ENCODE measurements around the gene PLA2G1B. TPM values are rescaled to one million over a fixed set of nuclear protein-coding genes. Genes with fewer than 3 reads are reported as not detected.

The PLA2G1B gene
- total and polyA plus RNA-seq, 2 of the 13 experiments (the other 11 are each of a cell fraction or from before 2014, with no cell fraction given) = 0.33 to 1.4 TPM

- TF ChIP-seq, protein P1, sequence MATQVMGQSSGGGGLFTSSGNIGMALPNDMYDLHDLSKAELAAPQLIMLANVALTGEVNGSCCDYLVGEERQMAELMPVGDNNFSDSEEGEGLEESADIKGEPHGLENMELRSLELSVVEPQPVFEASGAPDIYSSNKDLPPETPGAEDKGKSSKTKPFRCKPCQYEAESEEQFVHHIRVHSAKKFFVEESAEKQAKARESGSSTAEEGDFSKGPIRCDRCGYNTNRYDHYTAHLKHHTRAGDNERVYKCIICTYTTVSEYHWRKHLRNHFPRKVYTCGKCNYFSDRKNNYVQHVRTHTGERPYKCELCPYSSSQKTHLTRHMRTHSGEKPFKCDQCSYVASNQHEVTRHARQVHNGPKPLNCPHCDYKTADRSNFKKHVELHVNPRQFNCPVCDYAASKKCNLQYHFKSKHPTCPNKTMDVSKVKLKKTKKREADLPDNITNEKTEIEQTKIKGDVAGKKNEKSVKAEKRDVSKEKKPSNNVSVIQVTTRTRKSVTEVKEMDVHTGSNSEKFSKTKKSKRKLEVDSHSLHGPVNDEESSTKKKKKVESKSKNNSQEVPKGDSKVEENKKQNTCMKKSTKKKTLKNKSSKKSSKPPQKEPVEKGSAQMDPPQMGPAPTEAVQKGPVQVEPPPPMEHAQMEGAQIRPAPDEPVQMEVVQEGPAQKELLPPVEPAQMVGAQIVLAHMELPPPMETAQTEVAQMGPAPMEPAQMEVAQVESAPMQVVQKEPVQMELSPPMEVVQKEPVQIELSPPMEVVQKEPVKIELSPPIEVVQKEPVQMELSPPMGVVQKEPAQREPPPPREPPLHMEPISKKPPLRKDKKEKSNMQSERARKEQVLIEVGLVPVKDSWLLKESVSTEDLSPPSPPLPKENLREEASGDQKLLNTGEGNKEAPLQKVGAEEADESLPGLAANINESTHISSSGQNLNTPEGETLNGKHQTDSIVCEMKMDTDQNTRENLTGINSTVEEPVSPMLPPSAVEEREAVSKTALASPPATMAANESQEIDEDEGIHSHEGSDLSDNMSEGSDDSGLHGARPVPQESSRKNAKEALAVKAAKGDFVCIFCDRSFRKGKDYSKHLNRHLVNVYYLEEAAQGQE (IDR thresholded peaks at IDR 0.05; ENCODE audit: borderline replicate concordance in 1 of 2, low read depth in 1 of 2, low read length in 2 of 2) = no peak; a peak in 1 of 4 replicates
- TF ChIP-seq DNMT3B (CRISPR knock-in tag; conservative IDR thresholded peaks at IDR 0.05) = no peak; the same call in 1 of the 2 replicates
- TF ChIP-seq ZNF430 (CRISPR knock-in tag; IDR thresholded peaks at IDR 0.05) = peak; percentile 90
- no peak; the same call in 1 of the 2 replicates for TF ChIP-seq ZNF3 (CRISPR knock-in tag; IDR thresholded peaks at IDR 0.05)
- TF ChIP-seq RNF2 (conservative IDR thresholded peaks at IDR 0.05; ENCODE audit: low read depth) = no peak
- TF ChIP-seq, protein P2, sequence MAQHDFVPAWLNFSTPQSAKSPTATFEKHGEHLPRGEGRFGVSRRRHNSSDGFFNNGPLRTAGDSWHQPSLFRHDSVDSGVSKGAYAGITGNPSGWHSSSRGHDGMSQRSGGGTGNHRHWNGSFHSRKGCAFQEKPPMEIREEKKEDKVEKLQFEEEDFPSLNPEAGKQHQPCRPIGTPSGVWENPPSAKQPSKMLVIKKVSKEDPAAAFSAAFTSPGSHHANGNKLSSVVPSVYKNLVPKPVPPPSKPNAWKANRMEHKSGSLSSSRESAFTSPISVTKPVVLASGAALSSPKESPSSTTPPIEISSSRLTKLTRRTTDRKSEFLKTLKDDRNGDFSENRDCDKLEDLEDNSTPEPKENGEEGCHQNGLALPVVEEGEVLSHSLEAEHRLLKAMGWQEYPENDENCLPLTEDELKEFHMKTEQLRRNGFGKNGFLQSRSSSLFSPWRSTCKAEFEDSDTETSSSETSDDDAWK (CRISPR knock-in tag; IDR thresholded peaks at IDR 0.05) = no peak
- TF ChIP-seq ELF1 (CRISPR knock-in tag; IDR thresholded peaks at IDR 0.05) = no peak; the same call in 1 of the 2 replicates
- no peak for TF ChIP-seq ARNTL (CRISPR knock-in tag; IDR thresholded peaks at IDR 0.05)
- no peak for TF ChIP-seq KIAA2018 (CRISPR knock-in tag; IDR thresholded peaks at IDR 0.05; ENCODE audit: borderline replicate concordance)
- TF ChIP-seq, protein P3, sequence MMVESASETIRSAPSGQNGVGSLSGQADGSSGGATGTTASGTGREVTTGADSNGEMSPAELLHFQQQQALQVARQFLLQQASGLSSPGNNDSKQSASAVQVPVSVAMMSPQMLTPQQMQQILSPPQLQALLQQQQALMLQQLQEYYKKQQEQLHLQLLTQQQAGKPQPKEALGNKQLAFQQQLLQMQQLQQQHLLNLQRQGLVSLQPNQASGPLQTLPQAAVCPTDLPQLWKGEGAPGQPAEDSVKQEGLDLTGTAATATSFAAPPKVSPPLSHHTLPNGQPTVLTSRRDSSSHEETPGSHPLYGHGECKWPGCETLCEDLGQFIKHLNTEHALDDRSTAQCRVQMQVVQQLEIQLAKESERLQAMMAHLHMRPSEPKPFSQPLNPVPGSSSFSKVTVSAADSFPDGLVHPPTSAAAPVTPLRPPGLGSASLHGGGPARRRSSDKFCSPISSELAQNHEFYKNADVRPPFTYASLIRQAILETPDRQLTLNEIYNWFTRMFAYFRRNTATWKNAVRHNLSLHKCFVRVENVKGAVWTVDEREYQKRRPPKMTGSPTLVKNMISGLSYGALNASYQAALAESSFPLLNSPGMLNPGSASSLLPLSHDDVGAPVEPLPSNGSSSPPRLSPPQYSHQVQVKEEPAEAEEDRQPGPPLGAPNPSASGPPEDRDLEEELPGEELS (CRISPR knock-in tag; IDR thresholded peaks at IDR 0.05) = peak; percentile 56; the same call in 1 of the 2 replicates
- TF ChIP-seq PITX1 (CRISPR knock-in tag; IDR thresholded peaks at IDR 0.05) = no peak
Observed at GRCh38 chr12:120292661-120293531, 34.7 kb downstream of the PLA2G1B start, which contains the start of gene RNU4-1 (continued).
